Measurements from ENCODE around the gene ATXN3. TPM values are rescaled to one million over a fixed set of nuclear protein-coding genes. Genes with fewer than 3 reads are reported as not detected.

Gene ATXN3
- total RNA-seq, 1 experiment from 2014 or later: 27.6 TPM

DNA sequence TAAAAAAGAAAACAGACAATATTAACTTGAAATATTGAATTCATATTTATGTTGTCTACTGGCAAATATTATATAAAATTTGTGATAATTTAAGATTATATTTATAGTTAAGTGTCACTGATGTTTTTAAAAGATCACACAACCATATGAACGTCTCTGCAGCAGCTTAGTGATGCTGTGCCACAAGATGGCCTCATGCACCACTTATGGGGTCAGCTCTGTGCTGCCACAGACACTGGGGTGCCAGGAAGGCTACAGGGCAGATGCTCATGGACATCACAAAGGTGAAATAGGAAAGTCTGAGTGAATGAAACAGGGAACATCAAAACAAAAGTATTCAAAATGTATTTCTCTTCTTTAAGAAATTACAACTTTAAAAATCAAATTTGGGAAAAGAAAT is 13.1 kb downstream of the ATXN3 start:
- Histone ChIP-seq H4K20me1 (ENCODE audit: insufficient read depth) (no peaks in the 10 kb centered on the region), H3K27me3 (ENCODE audit: insufficient read depth, low read length) (no peaks in the 10 kb centered on the region), H3K36me3 (ENCODE audit: control insufficient read depth in 1 of 2, insufficient read depth in 2 of 2, low read length in 2 of 2) (peaks cover 3 to 13% of the 10 kb centered on the region in 2 experiments; a peak in 2 of 4 replicates), H2AFZ (ENCODE audit: low read depth, low read length, poor library complexity, severe bottlenecking) (no peak overlapping the region), H3K4me1 (ENCODE audit: control insufficient read depth in 1 of 2, insufficient read depth in 2 of 2, low read length in 2 of 2) (no peaks in the 10 kb centered on the region), H3K9me3 (ENCODE audit: control insufficient read depth in 1 of 2, insufficient read depth in 1 of 2, low read depth in 1 of 2, low read length in 2 of 2) (no peaks in the 10 kb centered on the region), H3K27ac (ENCODE audit: low read depth, low read length) (no peak overlapping the region), H3K9me2 (ENCODE audit: insufficient read depth) (no peaks in the 10 kb centered on the region), H3K4me3 (replicated peaks in 1 of 2; ENCODE audit: low read depth in 1 of 2, low read length in 2 of 2) (no peak overlapping the region), H3K79me2 (ENCODE audit: insufficient read depth, low read length) (peaks cover 9% of the 10 kb centered on the region; the same call in 1 of the 2 replicates), H3K9ac (ENCODE audit: low read length) (no peak overlapping the region), H3K4me2 (ENCODE audit: low read length) (no peak overlapping the region)
- RAD21 ChIA-PET (ENCODE audit: low non-redundant PET in 1 of 2, low total read pairs in 2 of 2, uncharacterized antibody in 2 of 2, unreplicated experiment in 2 of 2): no interaction called here
- CTCF ChIA-PET: interaction anchor here (1.4 to 1.7 kb wide), 2 partner anchors 13 to 14 kb away, joined by 4 to 5 read pairs; partner anchors contain the start of gene ATXN3
- POLR2A ChIA-PET: no interaction called here
- intact Hi-C loops (cut with micrococcal nuclease): no loop called here
- TF ChIP-seq SIN3A (IDR thresholded peaks at IDR 0.05; ENCODE audit: low read depth) (no peak), CTCF (IDR thresholded peaks at IDR 0.05 in 2 of 3, conservative IDR thresholded peaks at IDR 0.05 in 1 of 3; ENCODE audit: borderline replicate concordance in 1 of 3, insufficient read depth in 1 of 3, low read depth in 2 of 3, low read length in 2 of 3) (peak in 1 of 3 experiments; percentile 13; a peak in 1 of 6 replicates), JUND (IDR thresholded peaks at IDR 0.05) (no peak), RAD21 (IDR thresholded peaks at IDR 0.05; ENCODE audit: low read depth) (peak; percentile 50)
- BruUV-seq (replicated peaks): no TSS peak
- no peak for DNase-seq (ENCODE audit: low read depth, low spot score)
- ATAC-seq: 0 out of 2 replicates have a peak, but pooled peaks have one; percentile 57

- no peak overlapping the region for H3K4me2 ChIP-seq (ENCODE audit: low read length)
- POLR2A ChIA-PET: no interaction called here
- RAD21 ChIA-PET (ENCODE audit: low non-redundant PET in 1 of 2, low total read pairs in 2 of 2, uncharacterized antibody in 2 of 2, unreplicated experiment in 2 of 2): no interaction called here
- no peaks in the 10 kb centered on the region for H3K4me1 ChIP-seq (ENCODE audit: control insufficient read depth in 1 of 2, insufficient read depth in 2 of 2, low read length in 2 of 2)
- H3K36me3 ChIP-seq (ENCODE audit: control insufficient read depth in 1 of 2, insufficient read depth in 2 of 2, low read length in 2 of 2): peaks cover 2 to 14% of the 10 kb centered on the region in 2 experiments; a peak in 2 of 4 replicates
- H3K9me3 ChIP-seq (ENCODE audit: control insufficient read depth in 1 of 2, insufficient read depth in 1 of 2, low read depth in 1 of 2, low read length in 2 of 2): no peaks in the 10 kb centered on the region
- H3K4me3 ChIP-seq (replicated peaks in 1 of 2; ENCODE audit: low read depth in 1 of 2, low read length in 2 of 2): no peak overlapping the region
- CTCF ChIA-PET: no interaction called here
- no peaks in the 10 kb centered on the region for H3K9me2 ChIP-seq (ENCODE audit: insufficient read depth)
- H3K79me2 ChIP-seq (ENCODE audit: insufficient read depth, low read length): no peaks in the 10 kb centered on the region
- intact Hi-C loops (cut with micrococcal nuclease): no loop called here
- H3K9ac ChIP-seq (ENCODE audit: low read length): no peak overlapping the region
- H3K27ac ChIP-seq (ENCODE audit: low read depth, low read length): no peak overlapping the region
- DNase-seq (ENCODE audit: low read depth, low spot score) (no peak), ATAC-seq (no peak)
- no peaks in the 10 kb centered on the region for H3K27me3 ChIP-seq (ENCODE audit: insufficient read depth, low read length)
- H2AFZ ChIP-seq (ENCODE audit: low read depth, low read length, poor library complexity, severe bottlenecking): no peak overlapping the region
- BruUV-seq (replicated peaks): no TSS peak
- no peaks in the 10 kb centered on the region for H4K20me1 ChIP-seq (ENCODE audit: insufficient read depth)
- no peak for TF ChIP-seq POLR2AphosphoS5 (IDR thresholded peaks at IDR 0.05; ENCODE audit: low read depth, low read length)
- TF ChIP-seq SIN3A (IDR thresholded peaks at IDR 0.05; ENCODE audit: low read depth): no peak
- no peak for TF ChIP-seq EZH2 (IDR thresholded peaks at IDR 0.05)
- TF ChIP-seq JUND (IDR thresholded peaks at IDR 0.05): no peak
- TF ChIP-seq EZH2phosphoT487 (IDR thresholded peaks at IDR 0.05; ENCODE audit: borderline replicate concordance): no peak
- no peak for TF ChIP-seq TCF7L2 (IDR thresholded peaks at IDR 0.05; ENCODE audit: borderline replicate concordance, extremely low read depth, insufficient read depth, insufficient read length)
- no peak for TF ChIP-seq ZBTB33 (IDR thresholded peaks at IDR 0.05; ENCODE audit: extremely low read depth, insufficient replicate concordance, low read length)
- TF ChIP-seq YY1 (IDR thresholded peaks at IDR 0.05; ENCODE audit: extremely low read depth, insufficient replicate concordance, low read depth, low read length): no peak
- TF ChIP-seq CTCF (IDR thresholded peaks at IDR 0.05 in 2 of 3, conservative IDR thresholded peaks at IDR 0.05 in 1 of 3; ENCODE audit: borderline replicate concordance in 1 of 3, insufficient read depth in 1 of 3, low read depth in 2 of 3, low read length in 2 of 3): no peak
- no peak for TF ChIP-seq ZFX (IDR thresholded peaks at IDR 0.05)
- no peak for TF ChIP-seq EGR1 (IDR thresholded peaks at IDR 0.05; ENCODE audit: low read depth)
- TF ChIP-seq CEBPB (IDR thresholded peaks at IDR 0.05; ENCODE audit: low read depth): no peak
- no peak for TF ChIP-seq CBX3 (IDR thresholded peaks at IDR 0.05; ENCODE audit: low read depth)
Measured at GRCh38 chr14:92088494-92088893, 17.9 kb downstream of the ATXN3 start.
